Placental epithelial cell (primary cell): ENCODE results near the gene MLH3. TPM values are rescaled to one million over a fixed set of nuclear protein-coding genes. Genes with fewer than 3 reads are reported as not detected.

Source experiments
- small RNA-seq: library from RNA; depleted of rRNA; stranded (forward); fragments of <200 nt; gene quantifications from one replicate; pipeline ENCODE3, GENCODE V24; 2012
- total RNA-seq: library from RNA; depleted of rRNA; stranded (reverse); fragments of >200 nt; gene quantifications from 2 replicates; pipeline ENCODE4 v1.2.3, GENCODE V29; 2012

The MLH3 gene
- 15.7 and 18.5 TPM in 2 replicates for total RNA-seq

DNA sequence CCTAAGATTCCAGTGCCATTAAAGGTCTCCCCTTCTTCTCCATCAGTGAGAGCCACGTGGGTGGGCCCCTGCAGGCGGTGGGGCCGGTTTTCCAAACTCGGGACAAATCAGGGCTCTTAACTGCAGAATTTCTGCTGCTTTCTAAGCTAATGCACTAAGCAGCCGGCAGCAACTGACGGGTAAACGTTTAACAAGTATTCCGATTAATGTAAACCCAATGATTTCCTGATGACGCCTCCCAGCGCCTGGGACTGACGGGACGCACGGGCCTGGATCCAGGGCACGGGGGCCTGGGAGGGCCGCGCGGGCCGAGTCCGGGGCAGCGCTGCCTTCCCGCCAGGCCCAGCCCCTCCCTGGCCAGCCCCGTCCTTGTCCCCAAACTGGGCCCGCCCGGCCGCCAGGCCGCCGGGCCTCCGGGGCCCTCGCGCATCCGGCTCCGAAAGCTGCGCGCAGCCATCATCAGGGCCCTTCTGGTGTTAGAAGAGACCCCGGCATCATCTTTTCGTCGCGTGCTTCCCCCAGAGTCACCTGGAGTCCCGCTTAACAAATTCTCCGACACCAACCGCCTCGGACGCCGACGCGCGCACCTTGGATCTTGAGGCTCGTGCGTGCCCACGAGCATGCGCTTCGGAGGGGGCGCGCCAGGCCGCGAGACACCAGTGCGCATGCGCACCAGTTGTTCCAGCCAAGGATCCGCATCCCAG lies at the start of gene MLH3:
TSS of gene MLH3 (minus strand) at position 616 of the 704 bp plus-strand sequence. CDS start 1,812 bp downstream, outside the sequence.

GRCh38 chr14:75069121-75069810 lies 18.0 kb upstream of the MLH3 start, which contains the start of gene ZC2HC1C:
Gene ZC2HC1C (plus strand): TSS chr14:75069641. CDS start chr14:75070574, 933 bp downstream.

DNA sequence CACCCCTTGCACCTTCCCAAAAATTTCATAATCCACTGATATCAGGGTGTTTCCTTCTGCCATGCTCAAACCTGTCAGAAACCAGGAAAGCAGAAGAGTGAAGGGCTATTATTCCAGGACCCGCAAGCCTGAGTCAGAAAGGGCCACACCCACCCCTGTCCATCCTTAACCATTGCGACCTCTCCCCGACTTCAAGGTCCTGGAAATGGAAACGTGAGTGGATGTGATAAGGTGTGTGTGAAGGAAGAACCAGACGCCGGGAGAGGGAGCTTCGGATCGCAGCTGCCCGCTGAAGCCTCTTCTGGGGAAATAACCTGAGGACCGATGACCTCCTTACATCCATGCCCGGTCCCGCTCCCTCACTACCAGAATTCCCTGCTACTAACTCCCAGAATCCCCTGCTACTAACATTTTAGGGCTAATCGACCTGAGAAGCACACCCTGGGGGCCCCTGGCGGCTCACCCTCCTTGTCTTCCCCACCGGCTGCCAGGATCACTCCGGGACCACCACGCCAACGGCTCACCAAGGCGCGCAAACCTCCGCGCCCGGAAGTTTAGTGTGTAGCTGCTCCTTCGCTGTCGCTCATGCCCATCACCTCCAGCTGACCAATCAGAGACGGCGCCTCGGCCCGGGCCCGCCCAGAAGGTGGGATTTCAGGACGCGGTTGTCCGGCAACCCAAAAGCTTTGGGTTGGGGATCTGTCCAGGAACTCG lies 12.4 kb upstream of the MLH3 start, which contains the start of gene ACYP1:
TSS of gene ACYP1 (minus strand) at position 534 of the 714 bp plus-strand sequence. CDS start at position 63, 471 bp downstream.

GRCh38 chr14:75002392-75003249 lies 48.6 kb downstream of the MLH3 start, which contains the start of gene EIF2B2:
Gene EIF2B2 (plus strand): TSS chr14:75002921. CDS start chr14:75002991, 70 bp downstream.

Small RNA genes within 50 kb of the gene (small RNA-seq; reads per million reads assigned to genes)
- not detected for gene RNU6-689P

Other genes starting within 250 kb of the MLH3 start
- not detected in 2 replicates for gene PROX2, start 175.3 kb downstream of the MLH3 start, total RNA-seq
- 51.1 and 53.4 TPM in 2 replicates for gene DLST, start 169.6 kb downstream of the MLH3 start, total RNA-seq
- gene RPS6KL1, start 128.2 kb downstream of the MLH3 start, total RNA-seq, result 2.1 TPM in 1 of 2 replicates, not detected in the other
- under 0.01 TPM in 1 of 2 replicates, not detected in the other for gene PGF, start 95.9 kb downstream of the MLH3 start, total RNA-seq
- 29.4 and 48.8 TPM in 2 replicates for gene EIF2B2, start 48.5 kb downstream of the MLH3 start, total RNA-seq
- 2.4 and 2.9 TPM in 2 replicates for gene ACYP1, start 12.6 kb upstream of the MLH3 start, total RNA-seq
- under 0.01 and 1.1 TPM in 2 replicates for gene ZC2HC1C, start 18.2 kb upstream of the MLH3 start, total RNA-seq
- gene NEK9, start 75.6 kb upstream of the MLH3 start, total RNA-seq, result 39.1 and 41.6 TPM in 2 replicates
- gene TMED10, start 125.1 kb upstream of the MLH3 start, total RNA-seq, result 303 and 458 TPM in 2 replicates
- 195 and 1,041 TPM in 2 replicates for gene FOS, start 227.4 kb upstream of the MLH3 start, total RNA-seq